Measurements from ENCODE around the gene SAMHD1.

GRCh38 chr20:36893801-36894200 is 57.7 kb downstream of the SAMHD1 start:
- no peak for TF ChIP-seq CTCF (CRISPR knock-in tag; IDR thresholded peaks at IDR 0.05)
- TF ChIP-seq ZNF501 (CRISPR knock-in tag; IDR thresholded peaks at IDR 0.05), result no peak
